CMK (cell line): Measurements from ENCODE around the gene PCDH12.
"Not testable (repeated sequence)": the region's sequence is repeated elsewhere in the genome, so short reads cannot be mapped to it uniquely, and the experiment has no call there.

Experiments
- DNase-seq: peaks from one replicate; pipeline ENCODE4 v3.0.0-alpha.2; 2010; ENCODE audit warnings: low read depth

PCDH12 gene

GRCh38 chr5:141940695-141941271 is 17.2 kb downstream of the PCDH12 start:
- DNase-seq, result no peak

GRCh38 chr5:141935538-141935937 is 22.5 kb downstream of the PCDH12 start:
- no peak for DNase-seq

GRCh38 chr5:141934099-141934844 is 23.7 kb downstream of the PCDH12 start:
- no peak for DNase-seq

GRCh38 chr5:141933151-141933550 is 24.9 kb downstream of the PCDH12 start:
- no peak for DNase-seq

- DNase-seq, result no peak
These were observed 26.3 kb downstream of the PCDH12 start for GRCh38 chr5:141931694-141932093.

- no peak for DNase-seq
These were observed 28.5 kb downstream of the PCDH12 start for GRCh38 chr5:141929398-141930058.

GRCh38 chr5:141928051-141928450 is 30.0 kb downstream of the PCDH12 start:
- DNase-seq, result no peak

GRCh38 chr5:141926434-141926833 is 31.6 kb downstream of the PCDH12 start:
- DNase-seq, result no peak

- DNase-seq, result peak; percentile 80
These were observed 34.3 kb downstream of the PCDH12 start, which contains the start of gene DELE1 for GRCh38 chr5:141923448-141924313. Gene DELE1, plus strand, starts transcription at chr5:141923871. Its CDS starts 71 bp downstream, at chr5:141923942.

- not testable (repeated sequence) for DNase-seq
These were observed 35.1 kb downstream of the PCDH12 start for GRCh38 chr5:141922827-141923447.

GRCh38 chr5:141920771-141921170 is 37.2 kb downstream of the PCDH12 start:
- no peak for DNase-seq

GRCh38 chr5:141919218-141920119 is 38.5 kb downstream of the PCDH12 start:
- DNase-seq, result no peak

- no peak for DNase-seq
These were observed 40.2 kb downstream of the PCDH12 start for GRCh38 chr5:141917760-141918159.

- no peak for DNase-seq
These were observed 41.5 kb downstream of the PCDH12 start for GRCh38 chr5:141916522-141916921.

GRCh38 chr5:141915881-141916336 is 42.1 kb downstream of the PCDH12 start:
- no peak for DNase-seq

- no peak for DNase-seq
These were observed 43.2 kb downstream of the PCDH12 start for GRCh38 chr5:141914797-141915196.

GRCh38 chr5:141914199-141914743 is 43.7 kb downstream of the PCDH12 start:
- peak; percentile 32 for DNase-seq

- no peak for DNase-seq
These were observed 44.3 kb downstream of the PCDH12 start for GRCh38 chr5:141913560-141914198.

GRCh38 chr5:141910271-141910673 is 47.7 kb downstream of the PCDH12 start:
- no peak for DNase-seq

GRCh38 chr5:141909212-141909611 is 48.8 kb downstream of the PCDH12 start:
- DNase-seq, result no peak
